Psoas muscle (tissue), 8 donors: ENCODE measurements around the gene ZFY. TPM values are rescaled to one million over a fixed set of nuclear protein-coding genes. Genes with fewer than 3 reads are reported as not detected.
"Not testable (repeated sequence)": the region's sequence is repeated elsewhere in the genome, so short reads cannot be mapped to it uniquely, and the experiment has no call there.

Experiments
- ATAC-seq, 4 donors: fragments of 200-7000 bp; cut with Tn5 transposase; one replicate each; pipeline ENCODE4 v1.9.1; 2020; ENCODE audit warnings: moderate library complexity in 3 of 4, mild to moderate bottlenecking in 2 of 4
- DNase-seq, 2 donors: peaks; one replicate each; pipeline ENCODE4 v3.0.0-alpha.2; 2020
- H3K27ac ChIP-seq: fragments of 200-600 bp; one replicate; pipeline ENCODE4 v1.8.0; 2022
- H3K27me3 ChIP-seq, 3 donors: fragments of 200-600 bp in 1 of 3; one replicate each; pipeline versions ENCODE4 v1.6.1 to v1.8.0; 2013 to 2022; ENCODE audit warnings: low read length in 2 of 3, mild to moderate bottlenecking in 2 of 3, moderate library complexity in 1 of 3; ENCODE audit not compliant: insufficient read depth in 3 of 3
- H3K36me3 ChIP-seq, 2 donors: fragments of 200-600 bp in 1 of 2; one replicate each; pipeline versions ENCODE4 v1.6.1 to v1.8.0; 2013 to 2022; ENCODE audit warnings: low read depth in 1 of 2, mild to moderate bottlenecking in 1 of 2, moderate library complexity in 1 of 2; ENCODE audit not compliant: insufficient read depth in 1 of 2
- H3K4me1 ChIP-seq: fragments of 200-600 bp; one replicate; pipeline ENCODE4 v1.8.0; 2022
- H3K4me3 ChIP-seq: fragments of 200-600 bp; one replicate; pipeline ENCODE4 v1.8.0; 2022; ENCODE audit warnings: mild to moderate bottlenecking
- H3K9me3 ChIP-seq: fragments of 200-600 bp; one replicate; pipeline ENCODE4 v1.8.0; 2022
- CTCF ChIP-seq: fragments of 200-600 bp; IDR thresholded peaks from one replicate; pipeline ENCODE4 v1.8.0; 2022; ENCODE audit warnings: antibody characterized with exemption
- WGBS, 3 donors: extraction: QIAGEN DNeasy Blood & Tissue Kit; methylation state at CpG; one replicate each; pipeline versions ENCODE4 v1.1.6 to v1.1.7; 2013; 5-methylcytosine and 5-hydroxymethylcytosine counted together
- intact Hi-C, 2 donors: fragments of 100-400 bp; cut with DNase I; formaldehyde crosslinking; loops; one replicate each; pipeline versions ENCODE4 v1.11.0 to v1.14.2; 2022
- polyA plus RNA-seq, 3 donors: library from polyadenylated mRNA; stranded (reverse); fragments of 200-250 nt; gene quantifications; one replicate each; pipeline ENCODE4 v1.2.3, GENCODE V29; 2013
- total RNA-seq, 4 donors: library from RNA; stranded (reverse); fragmentation: NEBNext Ultra II Directional in 2 of 4; extraction: Animal tissue kit (Norgen Biotek cat#: 25700) in 2 of 4; gene quantifications; one replicate each; pipeline versions ENCODE4 v1.2.1 to v1.2.4, GENCODE V29; 2021 to 2023
- donor health status: healthy with polysubstance abuse.
- donor health status: DM: no; HTN: no; CAD: no; lungs with moderate emphysema.
- donor health status: Bipolar disorder and iron deficiency.
- donor health status: healthy.
- donor health status: DM: yes; HTN: yes; CAD: no.
- donor health status: DM: no; HTN: no; CAD: no.
- donor health status: DM: no; HTN: no; CAD: no.
- donor health status: DM: yes; HTN: yes; CAD: no.

Gene ZFY
- total and polyA plus RNA-seq, 7 donors: 3.4 to 8.4 TPM; not detected in 5

- WGBS, 3 donors: 5 to 13% methylated on average over 15 of the region's 15 CpGs; no CpG with 5 or more reads in 1 of the 3 donors
- H3K4me3 ChIP-seq: no peak overlapping the region
- DNase-seq: no peak
- TF ChIP-seq CTCF: no peak
- ATAC-seq: no peak
- no peaks in the 10 kb centered on the region for H3K36me3 ChIP-seq
- no peak overlapping the region for H3K27ac ChIP-seq
- no peaks in the 10 kb centered on the region for H3K27me3 ChIP-seq
- intact Hi-C loops: no loop called here
- no peaks in the 10 kb centered on the region for H3K9me3 ChIP-seq
- H3K4me1 ChIP-seq: no peaks in the 10 kb centered on the region
Measured at GRCh38 chrY:3002680-3003515, 67.7 kb downstream of the ZFY start.

DNA sequence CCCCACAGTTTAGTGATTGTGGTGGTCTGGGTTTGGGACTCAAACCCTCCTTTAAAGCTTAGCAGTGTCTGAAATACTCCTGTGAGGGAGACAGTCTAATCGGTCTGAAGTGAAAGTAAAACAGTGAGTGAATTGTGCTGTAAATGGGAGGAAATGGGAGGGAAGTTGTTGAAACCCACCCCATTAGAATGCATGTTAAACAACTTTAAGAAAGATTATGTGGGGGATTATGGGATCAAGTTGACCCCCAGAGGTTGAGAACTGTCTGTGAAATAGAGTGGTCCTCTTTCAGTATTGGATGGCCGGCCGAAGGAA is 68.3 kb downstream of the ZFY start:
- intact Hi-C loops: no loop called here
- Histone ChIP-seq H3K9me3 (no peaks in the 10 kb centered on the region), H3K27me3 (no peaks in the 10 kb centered on the region), H3K27ac (no peak overlapping the region), H3K4me3 (no peak overlapping the region), H3K36me3 (no peaks in the 10 kb centered on the region), H3K4me1 (no peaks in the 10 kb centered on the region)
- TF ChIP-seq CTCF: no peak
- DNase-seq: no peak
- ATAC-seq: no peak
- WGBS, 3 donors: 2 to 5% methylated on average over 3 of the region's 3 CpGs; no CpG with 5 or more reads in 1 of the 3 donors

DNA sequence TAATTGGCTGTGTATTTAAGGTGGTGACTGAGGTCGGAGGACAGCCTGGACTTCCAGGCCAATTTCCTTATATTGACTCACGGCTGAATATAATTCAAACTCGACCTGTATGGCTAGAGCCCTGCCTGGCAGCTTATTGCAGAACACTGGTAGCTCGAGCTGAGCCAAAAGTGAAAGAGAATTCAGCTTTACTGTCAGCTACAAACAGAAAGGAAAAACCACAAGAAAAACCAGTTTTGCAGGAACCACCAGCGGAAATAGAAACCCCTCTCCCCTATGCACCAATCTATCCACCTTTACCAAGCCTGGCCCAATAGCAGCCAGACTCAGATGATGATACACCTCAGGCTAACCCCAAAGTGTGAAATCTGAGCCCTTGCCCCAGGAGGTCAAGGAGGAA is 68.7 kb downstream of the ZFY start:
- no peaks in the 10 kb centered on the region for H3K27me3 ChIP-seq
- intact Hi-C loops: no loop called here
- no peak overlapping the region for H3K4me3 ChIP-seq
- DNase-seq (no peak), ATAC-seq (no peak)
- H3K9me3 ChIP-seq: no peaks in the 10 kb centered on the region
- H3K36me3 ChIP-seq: no peaks in the 10 kb centered on the region
- H3K27ac ChIP-seq: no peak overlapping the region
- 10 to 13% methylated on average over 5 of the region's 5 CpGs; no CpG with 5 or more reads in 1 of the 3 donors for WGBS, 3 donors
- TF ChIP-seq CTCF: no peak
- no peaks in the 10 kb centered on the region for H3K4me1 ChIP-seq

GRCh38 chrY:3006031-3006430 is 70.8 kb downstream of the ZFY start:
- intact Hi-C loops, H3K4me3 ChIP-seq, DNase-seq, H3K4me1 ChIP-seq, H3K27me3 ChIP-seq, H3K9me3 ChIP-seq, H3K27ac ChIP-seq, H3K36me3 ChIP-seq, ATAC-seq: not testable (repeated sequence)
- 47 to 52% methylated on average over 2 of the region's 2 CpGs; no CpG with 5 or more reads in 1 of the 3 donors for WGBS, 3 donors

DNA sequence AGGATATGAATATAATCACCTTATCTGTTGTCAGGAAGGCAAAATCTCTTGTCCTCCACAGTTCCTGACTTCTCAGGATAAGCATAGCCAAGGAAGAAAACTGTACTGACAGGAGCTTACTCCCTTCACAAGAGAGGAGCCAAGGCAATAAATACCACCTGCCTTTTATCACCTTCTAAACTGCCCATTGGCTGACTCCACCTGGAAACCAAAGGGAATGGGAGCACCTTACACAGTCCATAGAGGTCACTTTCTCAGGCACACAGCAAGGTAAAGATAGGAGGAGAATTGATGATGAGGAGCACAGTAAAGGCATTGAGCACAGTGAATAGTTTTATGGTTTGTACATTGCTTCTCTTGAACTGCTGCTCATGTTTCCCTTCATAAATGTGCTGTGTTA is 72.8 kb downstream of the ZFY start:
- no peak for DNase-seq
- Histone ChIP-seq H3K36me3 (no peaks in the 10 kb centered on the region), H3K9me3 (no peaks in the 10 kb centered on the region), H3K27ac (no peak overlapping the region), H3K4me1 (no peaks in the 10 kb centered on the region), H3K27me3 (no peaks in the 10 kb centered on the region), H3K4me3 (no peak overlapping the region)
- intact Hi-C loops: no loop called here
- no peak for ATAC-seq
- TF ChIP-seq CTCF: no peak
